Smooth muscle cell (in vitro differentiated cells): ENCODE measurements around the gene RFTN1. TPM values are rescaled to one million over a fixed set of nuclear protein-coding genes. Genes with fewer than 3 reads are reported as not detected.

ENCODE experiments used
- DNase-seq: peaks from one replicate; lab custom pipeline; 2025; ENCODE audit not compliant: unreplicated experiment; lab: John Stamatoyannopoulos, UW
- H2AFZ ChIP-seq: fragments of 200-600 bp; sonication (generic); 2 replicates; pipeline ENCODE4 v1.6.0; 2016; ENCODE audit warnings: antibody characterized with exemption, low read depth, mild to moderate bottlenecking
- H3F3A ChIP-seq: fragments of 200-600 bp; sonication (generic); 2 replicates; pipeline ENCODE4 v1.6.0; 2017; ENCODE audit warnings: antibody characterized with exemption, low read depth
- H3K27ac ChIP-seq: fragments of 200-600 bp; sonication (generic); 2 replicates; pipeline ENCODE4 v1.5.1; 2016; ENCODE audit warnings: low read depth, mild to moderate bottlenecking
- H3K27me3 ChIP-seq: fragments of 200-600 bp; sonication (generic); 2 replicates; pipeline ENCODE4 v1.6.1; 2016; ENCODE audit warnings: low read depth, mild to moderate bottlenecking
- H3K36me3 ChIP-seq: fragments of 200-600 bp; sonication (generic); 2 replicates; pipeline ENCODE4 v1.5.1; 2016; ENCODE audit warnings: low read depth
- H3K4me1 ChIP-seq: fragments of 200-600 bp; sonication (generic); 2 replicates; pipeline ENCODE4 v1.5.1; 2016; ENCODE audit warnings: low read depth
- H3K4me2 ChIP-seq: fragments of 200-600 bp; sonication (generic); 2 replicates; pipeline ENCODE4 v1.6.0; 2016; ENCODE audit warnings: mild to moderate bottlenecking
- H3K4me3 ChIP-seq: fragments of 200-600 bp; sonication (generic); 2 replicates; pipeline ENCODE4 v1.5.1; 2016; ENCODE audit warnings: mild to moderate bottlenecking
- H3K79me2 ChIP-seq: fragments of 200-600 bp; sonication (generic); 2 replicates; pipeline ENCODE4 v1.6.0; 2016; ENCODE audit warnings: low read depth, mild to moderate bottlenecking
- H3K9ac ChIP-seq: fragments of 200-600 bp; sonication (generic); 2 replicates; pipeline ENCODE4 v1.6.0; 2016; ENCODE audit warnings: low read depth
- H3K9me3 ChIP-seq: fragments of 200-600 bp; sonication (generic); replicated peaks from 2 replicates; pipeline ENCODE4 v1.5.1; 2016; ENCODE audit warnings: low read depth
- H4K20me1 ChIP-seq: fragments of 200-600 bp; sonication (generic); 2 replicates; pipeline ENCODE4 v1.6.0; 2016; ENCODE audit warnings: low read depth
- WGBS: methylation state at CpG from one replicate; pipeline ENCODE4 v1.1.7; 2016; ENCODE audit warnings: low lambda C conversion rate; 5-methylcytosine and 5-hydroxymethylcytosine counted together
- polyA plus RNA-seq: library from polyadenylated mRNA; unstranded; fragments of >200 nt; fragmentation: Nextera tagmentation; extraction: Ambion mirVana; gene quantifications from 2 replicates; pipeline ENCODE4 v1.2.1, GENCODE V29; 2016
- total RNA-seq: library from RNA; depleted of rRNA; stranded (reverse); fragments of >200 nt; gene quantifications from 2 replicates; pipeline ENCODE4 v1.2.3, GENCODE V29; 2014
- TF ChIP-seq, protein P1 (sequence below): fragments of 200-600 bp; sonication (generic); IDR thresholded peaks from 2 replicates; pipeline ENCODE4 v1.5.1; 2017; ENCODE audit warnings: borderline replicate concordance, mild to moderate bottlenecking, antibody characterized with exemption; ENCODE audit not compliant: insufficient read depth, poor library complexity, severe bottlenecking

RFTN1 gene
- total and polyA plus RNA-seq, 2 experiments from 2014 or later: 21.7 to 35.6 TPM

DNA sequence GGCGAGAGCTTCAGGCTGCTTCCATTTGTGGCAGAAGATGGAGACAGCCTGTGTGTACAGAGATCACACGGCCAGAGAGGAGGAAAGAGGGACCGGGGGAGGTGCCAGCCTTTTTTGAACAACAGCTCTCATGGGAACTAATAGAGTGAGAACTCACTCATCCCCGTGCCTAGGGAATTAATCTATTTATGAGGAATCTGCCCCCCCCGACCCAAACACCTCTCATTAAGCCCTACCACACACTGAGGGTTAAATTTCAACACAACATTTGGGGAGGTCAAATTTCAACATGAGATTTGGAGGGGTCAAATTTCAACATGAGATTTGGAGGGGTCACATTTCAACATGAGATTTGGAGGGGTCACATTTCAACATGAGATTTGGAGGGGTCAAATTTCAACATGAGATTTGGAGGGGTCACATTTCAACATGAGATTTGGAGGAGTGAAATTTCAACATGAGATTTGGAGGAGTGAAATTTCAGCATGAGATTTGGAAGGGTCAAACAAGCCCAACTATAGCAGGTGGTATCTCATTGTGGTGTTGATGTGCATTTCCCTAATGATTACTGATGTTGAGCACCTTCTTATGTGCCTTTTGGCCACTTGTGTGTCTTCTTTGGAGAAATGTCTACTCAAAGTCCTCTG is 20.6 kb upstream of the RFTN1 start:
- no peak overlapping the region for H3K27ac ChIP-seq
- no peaks in the 10 kb centered on the region for H3F3A ChIP-seq
- H3K4me1 ChIP-seq: peaks cover 7% of the 10 kb centered on the region
- H3K79me2 ChIP-seq: no peaks in the 10 kb centered on the region
- H3K4me3 ChIP-seq: no peak overlapping the region
- no peaks in the 10 kb centered on the region for H4K20me1 ChIP-seq
- no peak for DNase-seq
- H3K36me3 ChIP-seq: no peaks in the 10 kb centered on the region
- H3K4me2 ChIP-seq: no peak overlapping the region
- TF ChIP-seq, protein P1, sequence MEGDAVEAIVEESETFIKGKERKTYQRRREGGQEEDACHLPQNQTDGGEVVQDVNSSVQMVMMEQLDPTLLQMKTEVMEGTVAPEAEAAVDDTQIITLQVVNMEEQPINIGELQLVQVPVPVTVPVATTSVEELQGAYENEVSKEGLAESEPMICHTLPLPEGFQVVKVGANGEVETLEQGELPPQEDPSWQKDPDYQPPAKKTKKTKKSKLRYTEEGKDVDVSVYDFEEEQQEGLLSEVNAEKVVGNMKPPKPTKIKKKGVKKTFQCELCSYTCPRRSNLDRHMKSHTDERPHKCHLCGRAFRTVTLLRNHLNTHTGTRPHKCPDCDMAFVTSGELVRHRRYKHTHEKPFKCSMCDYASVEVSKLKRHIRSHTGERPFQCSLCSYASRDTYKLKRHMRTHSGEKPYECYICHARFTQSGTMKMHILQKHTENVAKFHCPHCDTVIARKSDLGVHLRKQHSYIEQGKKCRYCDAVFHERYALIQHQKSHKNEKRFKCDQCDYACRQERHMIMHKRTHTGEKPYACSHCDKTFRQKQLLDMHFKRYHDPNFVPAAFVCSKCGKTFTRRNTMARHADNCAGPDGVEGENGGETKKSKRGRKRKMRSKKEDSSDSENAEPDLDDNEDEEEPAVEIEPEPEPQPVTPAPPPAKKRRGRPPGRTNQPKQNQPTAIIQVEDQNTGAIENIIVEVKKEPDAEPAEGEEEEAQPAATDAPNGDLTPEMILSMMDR: no peak
- H2AFZ ChIP-seq: no peak overlapping the region
- no peak overlapping the region for H3K9ac ChIP-seq
- H3K27me3 ChIP-seq: no peaks in the 10 kb centered on the region
- 68% methylated on average over 5 of the region's 5 CpGs for WGBS
- H3K9me3 ChIP-seq: no peaks in the 10 kb centered on the region

DNA sequence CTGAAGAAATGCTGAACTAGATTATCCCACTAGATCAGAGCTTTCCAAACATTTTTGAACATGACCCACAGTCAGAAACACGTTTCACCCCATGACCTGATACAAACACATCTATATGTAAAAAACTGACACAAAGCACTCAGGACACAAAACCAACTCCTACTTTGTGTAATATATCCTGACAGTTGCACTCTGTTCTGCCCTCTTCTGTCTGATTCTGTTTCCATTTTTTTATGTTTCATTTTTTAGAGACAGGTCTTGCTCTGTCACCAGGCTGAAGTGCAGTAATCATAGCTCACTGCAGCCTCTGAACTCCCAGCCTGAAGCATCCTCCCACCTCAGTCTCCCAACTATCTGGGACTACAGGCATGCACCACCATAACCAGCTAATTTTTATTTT is 15.8 kb upstream of the RFTN1 start:
- H3K9me3 ChIP-seq: no peaks in the 10 kb centered on the region
- H3K79me2 ChIP-seq: no peaks in the 10 kb centered on the region
- H3F3A ChIP-seq: no peaks in the 10 kb centered on the region
- H3K36me3 ChIP-seq: no peaks in the 10 kb centered on the region
- 83% methylated on average over 1 of the region's 1 CpG for WGBS
- no peak overlapping the region for H3K9ac ChIP-seq
- H3K4me3 ChIP-seq: no peak overlapping the region
- peaks cover 7% of the 10 kb centered on the region for H3K4me1 ChIP-seq
- TF ChIP-seq, protein P1: no peak
- DNase-seq: no peak
- no peak overlapping the region for H2AFZ ChIP-seq
- H3K4me2 ChIP-seq: no peak overlapping the region
- H3K27ac ChIP-seq: no peak overlapping the region
- no peaks in the 10 kb centered on the region for H4K20me1 ChIP-seq
- no peaks in the 10 kb centered on the region for H3K27me3 ChIP-seq

DNA sequence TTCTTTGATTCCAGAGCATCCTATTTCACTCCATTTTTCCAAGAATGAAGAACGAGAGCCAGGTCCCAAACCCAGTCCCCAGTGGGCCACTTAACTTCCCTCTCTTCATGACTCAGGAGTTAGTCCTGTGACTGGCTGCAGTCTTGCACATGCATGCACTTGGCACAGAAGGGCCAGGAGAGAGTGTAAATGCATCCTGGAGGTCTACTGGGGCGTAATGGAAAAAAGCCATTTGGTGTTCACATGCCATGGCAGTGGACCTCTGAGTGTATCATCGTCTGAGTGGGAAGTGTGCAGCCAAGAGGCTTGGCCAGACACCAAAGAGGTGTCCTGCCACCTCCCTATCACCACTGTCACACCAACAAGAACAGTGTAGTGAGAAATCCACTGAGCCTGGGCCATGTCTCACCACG is 15.1 kb upstream of the RFTN1 start:
- H3K9ac ChIP-seq: no peak overlapping the region
- H3K4me1 ChIP-seq: peaks cover 3% of the 10 kb centered on the region
- no peak overlapping the region for H3K4me3 ChIP-seq
- no peak overlapping the region for H3K4me2 ChIP-seq
- H3K27ac ChIP-seq: no peak overlapping the region
- H4K20me1 ChIP-seq: no peaks in the 10 kb centered on the region
- TF ChIP-seq, protein P1: no peak
- no peaks in the 10 kb centered on the region for H3F3A ChIP-seq
- no peaks in the 10 kb centered on the region for H3K79me2 ChIP-seq
- no peaks in the 10 kb centered on the region for H3K9me3 ChIP-seq
- H3K27me3 ChIP-seq: no peaks in the 10 kb centered on the region
- no peaks in the 10 kb centered on the region for H3K36me3 ChIP-seq
- DNase-seq: no peak
- WGBS: 85% methylated on average over 4 of the region's 4 CpGs
- H2AFZ ChIP-seq: no peak overlapping the region

DNA sequence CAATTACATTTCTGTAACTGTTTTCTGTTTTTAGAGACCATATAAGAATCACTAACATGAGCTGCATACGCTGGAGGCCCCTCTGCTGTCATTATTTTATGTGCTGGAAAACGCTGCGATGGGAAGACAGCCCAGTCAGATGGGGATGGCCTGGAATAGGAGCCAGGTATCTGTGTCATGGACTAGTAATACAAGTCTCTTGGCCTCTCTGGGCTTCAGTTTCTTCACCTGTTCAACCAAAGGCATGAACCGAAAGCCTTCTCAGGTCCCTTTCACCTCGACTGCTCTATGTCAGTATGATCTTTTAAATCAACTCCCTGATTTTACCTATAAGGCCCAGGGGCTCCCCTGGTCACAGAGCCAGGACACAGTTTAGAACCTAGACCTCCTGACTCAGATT is 14.6 kb upstream of the RFTN1 start:
- no peaks in the 10 kb centered on the region for H3K27me3 ChIP-seq
- H3K9me3 ChIP-seq: no peaks in the 10 kb centered on the region
- no peaks in the 10 kb centered on the region for H4K20me1 ChIP-seq
- no peak for DNase-seq
- no peak overlapping the region for H3K4me2 ChIP-seq
- no peak overlapping the region for H2AFZ ChIP-seq
- no peaks in the 10 kb centered on the region for H3K79me2 ChIP-seq
- no peak overlapping the region for H3K4me3 ChIP-seq
- no peaks in the 10 kb centered on the region for H3K4me1 ChIP-seq
- H3K36me3 ChIP-seq: no peaks in the 10 kb centered on the region
- H3F3A ChIP-seq: no peaks in the 10 kb centered on the region
- WGBS: 96% methylated on average over 5 of the region's 5 CpGs
- TF ChIP-seq, protein P1: no peak
- H3K9ac ChIP-seq: no peak overlapping the region
- no peak overlapping the region for H3K27ac ChIP-seq
